AG10803 (cell line): ENCODE results near the gene KLF16.

Experiments used
- DNase-seq: peaks from one replicate; pipeline ENCODE4 v3.0.0; 2010; ENCODE audit warnings: low read depth
- H3K4me3 ChIP-seq: 2 replicates; pipeline ENCODE4 v1.5.1; 2011; ENCODE audit warnings: mild to moderate bottlenecking, low read length, control low read depth
- TF ChIP-seq, protein P1 (sequence below): conservative IDR thresholded peaks from 2 replicates; pipeline ENCODE4 v1.5.1; 2011; ENCODE audit warnings: mild to moderate bottlenecking, low read length, control low read depth, inconsistent platforms

The KLF16 gene

DNA sequence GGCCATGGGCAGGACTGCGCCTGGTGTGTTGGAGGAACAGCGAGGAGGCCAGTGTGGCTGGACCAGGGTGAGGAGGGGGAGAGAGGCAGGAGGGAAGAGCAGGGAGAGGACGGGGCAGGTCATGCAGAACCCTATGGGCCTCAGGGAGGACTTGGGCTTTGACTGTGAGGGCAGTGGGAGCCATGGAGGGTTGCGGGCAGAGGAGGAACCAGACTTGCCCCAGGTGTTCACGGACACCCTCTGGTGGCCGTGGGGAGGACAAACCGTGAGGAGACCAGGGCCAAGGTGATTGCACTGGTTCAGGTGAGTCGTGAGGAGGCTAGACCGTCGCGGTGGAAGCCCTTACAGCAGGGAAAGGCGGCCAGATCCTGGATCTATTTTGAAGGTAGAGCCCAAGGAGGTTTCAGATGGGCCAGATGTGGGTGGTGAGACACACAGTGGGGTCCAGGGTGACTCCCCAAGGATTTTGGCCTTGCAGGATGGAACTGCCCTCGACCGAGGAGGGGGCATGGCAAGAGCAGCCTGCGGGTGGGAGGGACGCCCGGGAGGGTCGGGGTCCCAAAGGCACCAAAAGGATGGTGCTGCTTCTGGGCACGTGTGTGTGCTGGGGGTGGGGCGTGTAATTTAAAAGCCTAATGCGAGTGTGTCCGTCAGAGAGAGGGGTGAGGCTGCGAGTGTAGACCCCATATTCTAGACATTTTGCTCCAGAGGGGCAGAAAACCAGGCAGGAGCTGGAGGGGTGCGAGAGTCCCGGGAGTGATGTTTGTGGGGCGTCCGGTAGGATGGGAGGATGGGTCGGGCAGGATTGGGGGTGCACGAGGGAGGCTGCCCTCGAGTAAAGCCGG lies 12.3 kb downstream of the KLF16 start:
- TF ChIP-seq, protein P1, sequence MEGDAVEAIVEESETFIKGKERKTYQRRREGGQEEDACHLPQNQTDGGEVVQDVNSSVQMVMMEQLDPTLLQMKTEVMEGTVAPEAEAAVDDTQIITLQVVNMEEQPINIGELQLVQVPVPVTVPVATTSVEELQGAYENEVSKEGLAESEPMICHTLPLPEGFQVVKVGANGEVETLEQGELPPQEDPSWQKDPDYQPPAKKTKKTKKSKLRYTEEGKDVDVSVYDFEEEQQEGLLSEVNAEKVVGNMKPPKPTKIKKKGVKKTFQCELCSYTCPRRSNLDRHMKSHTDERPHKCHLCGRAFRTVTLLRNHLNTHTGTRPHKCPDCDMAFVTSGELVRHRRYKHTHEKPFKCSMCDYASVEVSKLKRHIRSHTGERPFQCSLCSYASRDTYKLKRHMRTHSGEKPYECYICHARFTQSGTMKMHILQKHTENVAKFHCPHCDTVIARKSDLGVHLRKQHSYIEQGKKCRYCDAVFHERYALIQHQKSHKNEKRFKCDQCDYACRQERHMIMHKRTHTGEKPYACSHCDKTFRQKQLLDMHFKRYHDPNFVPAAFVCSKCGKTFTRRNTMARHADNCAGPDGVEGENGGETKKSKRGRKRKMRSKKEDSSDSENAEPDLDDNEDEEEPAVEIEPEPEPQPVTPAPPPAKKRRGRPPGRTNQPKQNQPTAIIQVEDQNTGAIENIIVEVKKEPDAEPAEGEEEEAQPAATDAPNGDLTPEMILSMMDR = no peak
- DNase-seq = no peak
- no peak overlapping the region for H3K4me3 ChIP-seq

DNA sequence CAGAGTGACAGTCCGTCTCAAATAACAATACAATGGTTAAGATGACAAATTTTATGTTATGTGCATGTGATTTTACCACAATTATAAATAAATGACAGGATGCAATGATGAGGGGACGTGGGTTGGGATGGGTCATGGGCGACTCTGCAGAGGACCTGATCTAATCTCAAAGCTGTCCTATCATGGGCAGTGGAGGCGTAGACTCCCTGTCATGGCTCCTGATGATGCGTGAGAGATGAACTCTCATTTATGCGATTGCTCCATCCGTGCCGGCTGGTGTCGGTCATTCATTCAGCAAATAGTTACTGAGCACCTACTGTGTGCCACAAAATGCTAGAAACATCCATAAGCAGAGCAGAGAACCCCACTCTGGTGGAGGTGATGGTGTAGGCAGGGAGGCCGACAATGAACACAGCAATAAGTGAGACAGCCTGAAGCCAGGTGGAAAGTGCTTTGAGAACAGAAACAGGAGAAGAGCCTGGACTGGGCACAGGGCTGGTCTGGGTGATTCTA lies 13.4 kb downstream of the KLF16 start:
- no peak for DNase-seq
- TF ChIP-seq, protein P1 = no peak
- H3K4me3 ChIP-seq = no peak overlapping the region

DNA sequence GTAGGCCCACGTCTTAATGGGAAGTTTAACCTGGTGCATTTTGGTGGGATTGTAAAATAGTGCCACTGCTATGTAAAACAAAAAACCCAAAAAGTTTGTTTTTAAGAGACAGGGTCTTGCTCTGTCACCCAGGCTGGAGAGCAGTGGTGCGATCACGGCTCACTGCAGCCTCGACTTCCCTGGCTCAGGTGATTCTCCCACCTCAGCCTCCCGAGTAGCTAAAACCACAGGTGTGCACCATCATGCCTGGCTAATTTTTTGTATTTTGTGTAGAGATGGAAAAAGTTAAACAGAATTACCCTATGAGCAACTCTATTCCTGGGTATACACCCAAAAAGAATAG lies 14.3 kb downstream of the KLF16 start:
- TF ChIP-seq, protein P1 = no peak
- H3K4me3 ChIP-seq = no peak overlapping the region

DNA sequence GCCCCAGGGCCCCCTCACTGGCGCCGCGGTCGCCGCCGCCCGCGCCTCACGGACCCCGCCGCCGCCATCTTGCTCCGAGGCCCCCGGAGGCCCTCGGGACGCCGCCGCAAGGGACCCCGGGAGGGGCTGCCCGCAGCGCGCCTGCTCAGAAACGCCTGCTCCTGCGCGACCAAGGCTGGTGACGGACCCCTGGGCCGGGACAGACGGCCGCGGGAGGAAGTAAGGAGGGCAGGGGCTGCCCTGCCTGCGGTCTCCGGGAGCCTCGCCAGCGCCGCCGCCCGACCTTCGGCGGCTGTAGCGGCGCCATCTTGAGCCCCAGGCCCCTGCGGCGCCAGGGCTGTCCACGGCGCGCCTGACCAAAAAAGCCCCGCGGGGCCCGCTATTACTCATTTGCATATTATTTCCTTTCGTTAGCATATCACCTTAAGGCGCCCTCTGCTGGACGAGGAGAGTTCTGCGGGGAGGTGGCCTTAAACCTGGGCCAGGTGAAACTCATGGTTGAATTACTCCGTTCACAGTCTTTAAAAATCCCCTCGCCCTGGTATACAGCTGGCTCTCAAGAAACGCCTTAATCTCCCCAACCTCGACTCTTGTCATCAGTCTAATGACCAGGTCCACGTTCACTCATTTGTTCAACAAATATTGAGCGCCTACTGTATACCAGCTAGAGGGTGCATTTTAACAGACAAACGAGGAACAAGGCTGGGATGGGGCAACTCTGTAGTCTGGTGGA lies 14.8 kb downstream of the KLF16 start, which contains the start of gene REXO1:
Gene REXO1 (minus strand): TSS at position 85 of the 733 bp plus-strand sequence. CDS start 125 bp downstream, outside the sequence.
- DNase-seq = peak; percentile 91
- TF ChIP-seq, protein P1 = peak; percentile 82
- H3K4me3 ChIP-seq = peak within 1 kb of the TSS; percentile 96

More for the DNA sequence above, 14.3 kb downstream of the KLF16 start:
- DNase-seq = no peak

DNA sequence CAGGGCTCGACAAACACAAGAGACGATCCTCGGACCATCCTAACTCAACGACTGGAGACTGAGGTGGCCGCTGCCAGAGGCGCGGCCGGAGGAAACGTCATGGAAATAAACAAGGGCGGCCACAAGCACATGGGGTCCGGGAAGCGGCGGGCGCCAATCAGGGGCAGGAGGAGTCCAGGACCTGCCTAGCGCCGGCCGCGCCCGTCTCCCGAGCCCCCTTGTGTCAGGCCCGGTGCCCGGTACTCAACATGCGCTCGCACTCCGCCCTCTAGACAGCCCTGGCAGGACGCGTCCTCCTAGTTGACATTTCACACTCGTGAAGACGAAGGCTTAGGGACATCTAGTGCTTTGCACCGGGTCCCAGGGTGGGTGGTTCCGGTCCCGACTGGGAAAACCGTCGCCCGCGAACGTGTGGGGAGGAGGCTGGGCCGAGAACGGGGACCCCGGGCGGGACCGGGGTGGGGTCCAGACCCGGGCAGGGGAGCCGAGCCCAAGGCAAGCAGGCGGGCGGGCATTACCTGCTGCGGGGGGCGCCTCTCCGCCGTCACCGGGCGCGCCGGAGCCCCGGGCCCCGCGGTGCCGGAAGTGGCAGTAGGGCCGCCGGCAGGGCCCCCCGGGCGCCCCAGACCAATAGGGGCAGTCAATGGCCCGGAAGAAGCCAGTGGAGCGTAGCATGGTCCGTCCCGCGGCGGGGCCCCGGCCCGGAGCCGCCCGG lies 15.5 kb downstream of the KLF16 start:
- peak; percentile 32 for DNase-seq
- H3K4me3 ChIP-seq = peak overlapping the region; percentile 96
- TF ChIP-seq, protein P1 = no peak

DNA sequence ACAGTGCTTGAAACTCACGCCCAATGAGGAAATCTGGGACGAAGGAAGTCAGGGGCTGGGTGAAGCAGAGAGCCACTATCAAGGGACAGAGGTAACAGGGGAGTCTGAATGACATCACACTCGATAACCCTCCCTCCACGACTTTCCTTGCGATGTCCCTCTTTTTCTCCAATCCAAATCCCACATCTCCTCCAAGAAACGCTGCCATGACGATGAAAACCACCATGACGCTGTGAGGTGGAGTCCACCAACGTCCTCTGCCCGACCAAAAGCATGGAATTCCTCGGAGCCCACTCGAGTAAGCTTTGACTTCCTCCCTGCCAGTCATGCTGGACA lies 16.1 kb downstream of the KLF16 start:
- DNase-seq = peak; percentile 20
- peak overlapping the region; percentile 96 for H3K4me3 ChIP-seq
- TF ChIP-seq, protein P1 = no peak
